Measurements from ENCODE around the gene PKDCC. TPM values are rescaled to one million over a fixed set of nuclear protein-coding genes. Genes with fewer than 3 reads are reported as not detected.

Gene PKDCC
- total and polyA plus RNA-seq, 2 of the 13 experiments (the other 11 are each of a cell fraction or from before 2014, with no cell fraction given) = 52.6 to 58.8 TPM

DNA sequence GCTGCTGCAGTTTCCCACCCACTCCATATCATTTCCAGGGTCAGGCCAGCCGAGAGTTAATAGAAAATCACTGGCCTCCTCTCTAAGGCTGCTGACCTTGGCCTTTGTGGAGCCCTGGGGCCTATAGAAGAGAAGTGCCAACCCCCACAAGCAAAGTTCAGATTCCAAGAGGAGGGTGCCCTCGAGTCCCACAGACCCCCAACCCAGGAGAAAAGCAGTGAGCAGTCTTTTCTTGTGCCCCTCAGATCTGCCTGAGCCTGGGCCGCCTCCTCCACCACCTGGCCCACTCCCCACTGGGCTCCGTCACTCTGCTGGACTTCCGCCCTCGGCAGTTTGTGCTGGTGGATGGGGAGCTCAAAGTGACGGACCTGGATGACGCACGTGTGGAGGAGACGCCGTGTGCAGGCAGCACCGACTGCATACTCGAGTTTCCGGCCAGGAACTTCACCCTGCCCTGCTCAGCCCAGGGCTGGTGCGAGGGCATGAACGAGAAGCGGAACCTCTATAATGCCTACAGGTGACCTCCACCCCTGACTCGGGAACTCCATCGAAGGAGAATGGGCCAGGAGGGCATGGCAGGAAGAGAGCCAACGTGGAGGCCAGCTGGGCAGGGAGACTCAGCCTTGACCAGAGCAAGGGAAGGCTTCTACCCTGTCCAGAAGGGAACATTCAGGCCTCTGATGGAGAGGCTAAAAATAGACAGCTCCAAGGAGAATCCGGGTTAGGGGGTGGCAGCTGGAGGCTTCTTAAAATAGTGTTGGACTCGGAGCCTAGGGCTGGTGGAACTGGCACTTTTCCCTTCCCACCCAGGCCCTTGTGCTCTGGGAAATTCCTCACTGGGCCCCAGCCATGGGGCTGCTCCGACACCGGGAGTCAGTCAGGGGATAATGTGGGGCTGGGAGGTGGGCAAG is 6.2 kb downstream of the PKDCC start (continued):
- TF ChIP-seq SKIL (CRISPR knock-in tag; IDR thresholded peaks at IDR 0.05; ENCODE audit: borderline replicate concordance) (no peak), MXD3 (CRISPR knock-in tag; IDR thresholded peaks at IDR 0.05) (peak; percentile 69), ZNF597 (CRISPR knock-in tag; IDR thresholded peaks at IDR 0.05) (no peak), GATAD2A (CRISPR knock-in tag; IDR thresholded peaks at IDR 0.05) (peak; percentile 73), ZNF841 (CRISPR knock-in tag; IDR thresholded peaks at IDR 0.05; ENCODE audit: borderline replicate concordance) (no peak), BHLHE40 (IDR thresholded peaks at IDR 0.05; ENCODE audit: low read length) (peak; percentile 32; the same call in 1 of the 2 replicates), PRDM15 (CRISPR knock-in tag; IDR thresholded peaks at IDR 0.05) (no peak), SRSF4 (IDR thresholded peaks at IDR 0.05; ENCODE audit: low read depth, low read length, poor library complexity, severe bottlenecking) (no peak), ZNF660 (CRISPR knock-in tag; IDR thresholded peaks at IDR 0.05; ENCODE audit: borderline replicate concordance, low read depth) (no peak), FOXK2 (IDR thresholded peaks at IDR 0.05) (no peak), MED8 (CRISPR knock-in tag; IDR thresholded peaks at IDR 0.05; ENCODE audit: insufficient replicate concordance) (peak; percentile 76), ZNF777 (CRISPR knock-in tag; IDR thresholded peaks at IDR 0.05) (no peak), NFIB (CRISPR knock-in tag; IDR thresholded peaks at IDR 0.05; ENCODE audit: borderline replicate concordance) (0 out of 2 replicates have a peak, but pooled peaks have one; percentile 69), PAF1 (CRISPR knock-in tag; IDR thresholded peaks at IDR 0.05) (no peak)
- TF ChIP-seq, protein P1, sequence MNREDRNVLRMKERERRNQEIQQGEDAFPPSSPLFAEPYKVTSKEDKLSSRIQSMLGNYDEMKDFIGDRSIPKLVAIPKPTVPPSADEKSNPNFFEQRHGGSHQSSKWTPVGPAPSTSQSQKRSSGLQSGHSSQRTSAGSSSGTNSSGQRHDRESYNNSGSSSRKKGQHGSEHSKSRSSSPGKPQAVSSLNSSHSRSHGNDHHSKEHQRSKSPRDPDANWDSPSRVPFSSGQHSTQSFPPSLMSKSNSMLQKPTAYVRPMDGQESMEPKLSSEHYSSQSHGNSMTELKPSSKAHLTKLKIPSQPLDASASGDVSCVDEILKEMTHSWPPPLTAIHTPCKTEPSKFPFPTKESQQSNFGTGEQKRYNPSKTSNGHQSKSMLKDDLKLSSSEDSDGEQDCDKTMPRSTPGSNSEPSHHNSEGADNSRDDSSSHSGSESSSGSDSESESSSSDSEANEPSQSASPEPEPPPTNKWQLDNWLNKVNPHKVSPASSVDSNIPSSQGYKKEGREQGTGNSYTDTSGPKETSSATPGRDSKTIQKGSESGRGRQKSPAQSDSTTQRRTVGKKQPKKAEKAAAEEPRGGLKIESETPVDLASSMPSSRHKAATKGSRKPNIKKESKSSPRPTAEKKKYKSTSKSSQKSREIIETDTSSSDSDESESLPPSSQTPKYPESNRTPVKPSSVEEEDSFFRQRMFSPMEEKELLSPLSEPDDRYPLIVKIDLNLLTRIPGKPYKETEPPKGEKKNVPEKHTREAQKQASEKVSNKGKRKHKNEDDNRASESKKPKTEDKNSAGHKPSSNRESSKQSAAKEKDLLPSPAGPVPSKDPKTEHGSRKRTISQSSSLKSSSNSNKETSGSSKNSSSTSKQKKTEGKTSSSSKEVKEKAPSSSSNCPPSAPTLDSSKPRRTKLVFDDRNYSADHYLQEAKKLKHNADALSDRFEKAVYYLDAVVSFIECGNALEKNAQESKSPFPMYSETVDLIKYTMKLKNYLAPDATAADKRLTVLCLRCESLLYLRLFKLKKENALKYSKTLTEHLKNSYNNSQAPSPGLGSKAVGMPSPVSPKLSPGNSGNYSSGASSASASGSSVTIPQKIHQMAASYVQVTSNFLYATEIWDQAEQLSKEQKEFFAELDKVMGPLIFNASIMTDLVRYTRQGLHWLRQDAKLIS (CRISPR knock-in tag; IDR thresholded peaks at IDR 0.05) = no peak
- TF ChIP-seq, protein P2, sequence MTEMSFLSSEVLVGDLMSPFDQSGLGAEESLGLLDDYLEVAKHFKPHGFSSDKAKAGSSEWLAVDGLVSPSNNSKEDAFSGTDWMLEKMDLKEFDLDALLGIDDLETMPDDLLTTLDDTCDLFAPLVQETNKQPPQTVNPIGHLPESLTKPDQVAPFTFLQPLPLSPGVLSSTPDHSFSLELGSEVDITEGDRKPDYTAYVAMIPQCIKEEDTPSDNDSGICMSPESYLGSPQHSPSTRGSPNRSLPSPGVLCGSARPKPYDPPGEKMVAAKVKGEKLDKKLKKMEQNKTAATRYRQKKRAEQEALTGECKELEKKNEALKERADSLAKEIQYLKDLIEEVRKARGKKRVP (CRISPR knock-in tag; IDR thresholded peaks at IDR 0.05) = no peak

Measured in HepG2 (cell line).